GM12878 (cell line): ENCODE results near the gene DICER1. TPM values are rescaled to one million over a fixed set of nuclear protein-coding genes. Genes with fewer than 3 reads are reported as not detected.

Experiments
- ATAC-seq: fragments of 200-7000 bp; cut with Tn5 transposase; 3 replicates; pipeline ENCODE4 v1.9.1; 2020; ENCODE audit warnings: mild to moderate bottlenecking, moderate library complexity
- BruUV-seq: library from RNA; stranded (reverse); fragments of 400-500 nt; replicated peaks from 2 replicates; lab custom pipeline; 2021; lab: Mats Ljungman, UMichigan
- CTCF ChIA-PET: fragments of 300-600 bp; sonication (Branson Sonifier 250); formaldehyde crosslinking; extraction: SDS; loops from one replicate; lab custom pipeline; 2021; ENCODE audit warnings: inconsistent platforms; lab: Yijun Ruan, JAX
- POLR2A ChIA-PET: fragments of 350-600 bp; formaldehyde crosslinking; extraction: SDS; loops from one replicate; lab custom pipeline; 2021; ENCODE audit warnings: inconsistent platforms; lab: Charles Lee
- RAD21 ChIA-PET: fragments of 300-600 bp; sonication (Branson Sonifier 250); formaldehyde crosslinking; loops from one replicate; lab custom pipeline; 2023; ENCODE audit warnings: antibody characterized with exemption; ENCODE audit not compliant: unreplicated experiment; lab: Charles Lee
- SMC1A ChIA-PET: fragments of 300-600 bp; sonication (Branson Sonifier 250); formaldehyde crosslinking; loops from one replicate; lab custom pipeline; 2023; ENCODE audit not compliant: unreplicated experiment, uncharacterized antibody; lab: Charles Lee
- DNase-seq: peaks from one replicate; pipeline ENCODE4 v3.0.0-alpha.2; 2011; ENCODE audit warnings: low read depth, low spot score
- FAIRE-seq: peaks from 3 replicates; lab custom pipeline; 2011; peaks lifted over from hg19 to GRCh38; lab: Jason Lieb, UNC
- H2AFZ ChIP-seq: 2 replicates; pipeline ENCODE4 v1.6.0; 2011; ENCODE audit warnings: low read depth, low read length, control low read depth; ENCODE audit not compliant: control insufficient read depth
- H3K27ac ChIP-seq: 2 replicates; pipeline ENCODE4 v1.5.1; 2011; ENCODE audit warnings: control low read depth; ENCODE audit not compliant: control insufficient read depth, insufficient read depth
- H3K27me3 ChIP-seq, 2 experiments: replicated peaks in 1 of 2; 2 replicates each; pipeline versions ENCODE4 v1.6.0 to v1.6.1; 2011; ENCODE audit warnings: low read length in 1 of 2; ENCODE audit not compliant: control insufficient read depth in 2 of 2, insufficient read depth in 2 of 2
- H3K36me3 ChIP-seq, 2 experiments: 2 replicates each; pipeline ENCODE4 v1.5.1; 2011; ENCODE audit warnings: low read length in 1 of 2; ENCODE audit not compliant: control insufficient read depth in 2 of 2, insufficient read depth in 2 of 2
- H3K4me1 ChIP-seq: 2 replicates; pipeline ENCODE4 v1.6.1; 2011; ENCODE audit warnings: mild to moderate bottlenecking, low read length, moderate library complexity, mixed read lengths; ENCODE audit not compliant: control insufficient read depth, insufficient read depth
- H3K4me2 ChIP-seq: 2 replicates; pipeline ENCODE4 v1.6.0; 2011; ENCODE audit warnings: control low read depth; ENCODE audit not compliant: control insufficient read depth, insufficient read depth
- H3K4me3 ChIP-seq: fragments of 200-600 bp; sonication (generic); 2 replicates; pipeline ENCODE4 v1.5.1; 2016
- H3K79me2 ChIP-seq: 2 replicates; pipeline ENCODE4 v1.6.0; 2011; ENCODE audit warnings: low read length; ENCODE audit not compliant: control insufficient read depth, insufficient read depth
- H3K9ac ChIP-seq: 2 replicates; pipeline ENCODE4 v1.8.0; 2011; ENCODE audit warnings: low read length, control low read depth, mixed read lengths; ENCODE audit not compliant: control insufficient read depth, insufficient read depth
- H3K9me3 ChIP-seq: replicated peaks from 3 replicates; pipeline ENCODE4 v1.5.1; 2011; ENCODE audit warnings: mild to moderate bottlenecking, low read length; ENCODE audit not compliant: control insufficient read depth, insufficient read depth
- H4K20me1 ChIP-seq: 2 replicates; pipeline ENCODE4 v1.6.0; 2011; ENCODE audit not compliant: control insufficient read depth, insufficient read depth
- CHD4 ChIP-seq: fragments of 200-600 bp; sonication (generic); IDR thresholded peaks from 2 replicates; pipeline ENCODE4 v1.6.1; 2016; ENCODE audit warnings: mild to moderate bottlenecking
- EED ChIP-seq: sonication (generic); IDR thresholded peaks from 2 replicates; pipeline ENCODE4 v1.6.1; 2016; ENCODE audit warnings: antibody characterized with exemption, low read depth
- MTA3 ChIP-seq: IDR thresholded peaks from 2 replicates; pipeline ENCODE4 v1.6.1; 2012; ENCODE audit warnings: low read length, inconsistent platforms, borderline replicate concordance
- SMAD5 ChIP-seq: IDR thresholded peaks from 2 replicates; pipeline ENCODE4 v1.6.1; 2016; ENCODE audit warnings: antibody characterized with exemption, low read depth
- WGBS: methylation state at CpG from one replicate; pipeline ENCODE4 v1.1.6; 2016; ENCODE audit warnings: low lambda C conversion rate; ENCODE audit not compliant: insufficient replicate concordance, insufficient coverage; ENCODE audit errors: missing lambda C conversion rate; 5-methylcytosine and 5-hydroxymethylcytosine counted together
- in situ Hi-C: fragments of 300-500 bp; cut with MboI; formaldehyde crosslinking; loops from 9 replicates; pipeline ENCODE4 v1.14.3; 2018; ENCODE audit warnings: mixed read lengths
- intact Hi-C: fragments of 100-400 bp; cut with micrococcal nuclease; formaldehyde crosslinking; loops from one replicate; pipeline ENCODE4 v1.14.2; 2022; ENCODE audit not compliant: unreplicated experiment
- polyA plus RNA-seq, 11 experiments: library from polyadenylated mRNA; depleted of rRNA in 4 of 11; unstranded in 6 of 11; stranded (reverse) in 5 of 11; fragments of >200 nt; fragmentation: Nextera tagmentation in 4 of 11; fragmentation: Illumina TruSeq in 1 of 11; extraction: Ambion mirVana in 4 of 11; extraction: Trizol in 1 of 11; gene quantifications; 1 replicate in 1 of 11; 2 replicates in 10 of 11; pipeline versions ENCODE4 v1.2.1 to v1.2.3, GENCODE V29; 2011 to 2016; ENCODE audit warnings: inconsistent platforms in 2 of 11, missing spikeins in 2 of 11, low read depth in 1 of 11
- total RNA-seq, 4 experiments: library from RNA; depleted of rRNA in 3 of 4; stranded (reverse); fragments of >200 nt in 3 of 4; fragmentation: Illumina TruSeq in 1 of 4; extraction: Trizol in 1 of 4; gene quantifications; 2 replicates each; pipeline versions ENCODE4 v1.2.1 to v1.2.3, GENCODE V29; 2013 to 2021
- TF ChIP-seq, protein P1 (sequence below): fragments of 450-650 bp; IDR thresholded peaks from 2 replicates; pipeline ENCODE4 v1.6.1; 2016; ENCODE audit warnings: mild to moderate bottlenecking, moderate library complexity, borderline replicate concordance
- TF ChIP-seq, protein P2 (sequence below): IDR thresholded peaks from 2 replicates; pipeline ENCODE4 v1.6.1; 2012; ENCODE audit warnings: low read length, inconsistent platforms
- TF ChIP-seq, protein P3 (sequence below): IDR thresholded peaks from 2 replicates; pipeline ENCODE4 v1.6.1; 2012; ENCODE audit warnings: improper control_type of control experiment, low read depth, low read length; ENCODE audit not compliant: insufficient replicate concordance

Gene DICER1
- total and polyA plus RNA-seq, 10 of the 15 experiments (the other 5 are each of a cell fraction or from before 2014, with no cell fraction given) = 6.8 to 70.8 (median 37.1) TPM

DNA sequence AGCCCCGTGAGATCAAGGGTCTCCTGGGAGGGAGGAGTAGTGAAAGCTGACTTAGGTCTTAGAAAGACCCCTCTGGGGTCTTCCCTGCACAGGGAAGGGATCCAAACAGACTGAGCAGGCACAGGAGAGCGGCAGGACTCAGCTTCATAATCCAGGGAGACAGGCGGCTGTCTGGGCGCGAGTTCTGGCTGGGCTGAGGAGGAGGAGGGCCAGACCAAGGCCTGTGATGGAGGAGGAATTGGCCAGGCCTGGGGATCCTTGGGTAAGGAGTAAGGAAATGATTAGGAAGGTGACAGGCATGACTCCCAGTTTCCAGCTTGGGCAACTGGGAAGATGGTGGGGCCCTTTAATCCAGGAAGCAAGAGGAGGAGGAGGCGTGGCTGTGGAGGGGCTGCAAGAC lies 93.1 kb downstream of the DICER1 start (continued):
- TF ChIP-seq, protein P1, sequence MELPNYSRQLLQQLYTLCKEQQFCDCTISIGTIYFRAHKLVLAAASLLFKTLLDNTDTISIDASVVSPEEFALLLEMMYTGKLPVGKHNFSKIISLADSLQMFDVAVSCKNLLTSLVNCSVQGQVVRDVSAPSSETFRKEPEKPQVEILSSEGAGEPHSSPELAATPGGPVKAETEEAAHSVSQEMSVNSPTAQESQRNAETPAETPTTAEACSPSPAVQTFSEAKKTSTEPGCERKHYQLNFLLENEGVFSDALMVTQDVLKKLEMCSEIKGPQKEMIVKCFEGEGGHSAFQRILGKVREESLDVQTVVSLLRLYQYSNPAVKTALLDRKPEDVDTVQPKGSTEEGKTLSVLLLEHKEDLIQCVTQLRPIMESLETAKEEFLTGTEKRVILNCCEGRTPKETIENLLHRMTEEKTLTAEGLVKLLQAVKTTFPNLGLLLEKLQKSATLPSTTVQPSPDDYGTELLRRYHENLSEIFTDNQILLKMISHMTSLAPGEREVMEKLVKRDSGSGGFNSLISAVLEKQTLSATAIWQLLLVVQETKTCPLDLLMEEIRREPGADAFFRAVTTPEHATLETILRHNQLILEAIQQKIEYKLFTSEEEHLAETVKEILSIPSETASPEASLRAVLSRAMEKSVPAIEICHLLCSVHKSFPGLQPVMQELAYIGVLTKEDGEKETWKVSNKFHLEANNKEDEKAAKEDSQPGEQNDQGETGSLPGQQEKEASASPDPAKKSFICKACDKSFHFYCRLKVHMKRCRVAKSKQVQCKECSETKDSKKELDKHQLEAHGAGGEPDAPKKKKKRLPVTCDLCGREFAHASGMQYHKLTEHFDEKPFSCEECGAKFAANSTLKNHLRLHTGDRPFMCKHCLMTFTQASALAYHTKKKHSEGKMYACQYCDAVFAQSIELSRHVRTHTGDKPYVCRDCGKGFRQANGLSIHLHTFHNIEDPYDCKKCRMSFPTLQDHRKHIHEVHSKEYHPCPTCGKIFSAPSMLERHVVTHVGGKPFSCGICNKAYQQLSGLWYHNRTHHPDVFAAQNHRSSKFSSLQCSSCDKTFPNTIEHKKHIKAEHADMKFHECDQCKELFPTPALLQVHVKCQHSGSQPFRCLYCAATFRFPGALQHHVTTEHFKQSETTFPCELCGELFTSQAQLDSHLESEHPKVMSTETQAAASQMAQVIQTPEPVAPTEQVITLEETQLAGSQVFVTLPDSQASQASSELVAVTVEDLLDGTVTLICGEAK = no peak

DNA sequence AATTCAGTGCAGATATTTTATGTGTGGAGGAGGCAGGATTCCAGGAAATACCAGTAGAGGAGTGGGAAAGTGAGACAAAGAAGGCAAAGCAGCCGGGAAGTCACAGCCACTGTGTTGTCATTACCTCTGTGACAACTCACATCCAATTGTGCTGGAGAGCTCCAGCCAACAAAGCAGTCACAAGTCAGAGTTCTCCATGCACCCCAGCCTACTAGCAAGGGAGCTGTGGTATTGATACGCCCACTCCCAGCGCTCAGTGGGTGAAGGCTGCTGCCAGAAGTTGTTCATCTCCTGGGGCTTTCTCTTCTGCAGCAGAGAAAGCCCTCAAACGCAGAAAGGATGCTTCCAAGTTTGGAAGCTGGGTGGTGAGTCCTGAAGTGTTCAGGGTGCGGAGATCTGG lies 93.9 kb downstream of the DICER1 start:
- Histone ChIP-seq H3K36me3 (no peaks in the 10 kb centered on the region), H3K27ac (no peak overlapping the region), H3K4me3 (no peak overlapping the region), H3K9ac (no peak overlapping the region), H3K27me3 (no peaks in the 10 kb centered on the region), H3K9me3 (no peaks in the 10 kb centered on the region), H3K4me1 (no peaks in the 10 kb centered on the region), H2AFZ (no peak overlapping the region), H4K20me1 (no peaks in the 10 kb centered on the region), H3K79me2 (no peaks in the 10 kb centered on the region), H3K4me2 (no peak overlapping the region)
- CTCF ChIA-PET = no interaction called here
- SMC1A ChIA-PET = no interaction called here
- no TSS peak for BruUV-seq
- ATAC-seq (no peak), DNase-seq (no peak), FAIRE-seq (no peak)
- intact Hi-C loops (no loop called here), in situ Hi-C loops (no loop called here)
- no peak for TF ChIP-seq MTA3
- no peak for TF ChIP-seq SMAD5
- TF ChIP-seq EED = no peak
- TF ChIP-seq, protein P2, sequence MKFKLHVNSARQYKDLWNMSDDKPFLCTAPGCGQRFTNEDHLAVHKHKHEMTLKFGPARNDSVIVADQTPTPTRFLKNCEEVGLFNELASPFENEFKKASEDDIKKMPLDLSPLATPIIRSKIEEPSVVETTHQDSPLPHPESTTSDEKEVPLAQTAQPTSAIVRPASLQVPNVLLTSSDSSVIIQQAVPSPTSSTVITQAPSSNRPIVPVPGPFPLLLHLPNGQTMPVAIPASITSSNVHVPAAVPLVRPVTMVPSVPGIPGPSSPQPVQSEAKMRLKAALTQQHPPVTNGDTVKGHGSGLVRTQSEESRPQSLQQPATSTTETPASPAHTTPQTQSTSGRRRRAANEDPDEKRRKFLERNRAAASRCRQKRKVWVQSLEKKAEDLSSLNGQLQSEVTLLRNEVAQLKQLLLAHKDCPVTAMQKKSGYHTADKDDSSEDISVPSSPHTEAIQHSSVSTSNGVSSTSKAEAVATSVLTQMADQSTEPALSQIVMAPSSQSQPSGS = no peak
- TF ChIP-seq, protein P3, sequence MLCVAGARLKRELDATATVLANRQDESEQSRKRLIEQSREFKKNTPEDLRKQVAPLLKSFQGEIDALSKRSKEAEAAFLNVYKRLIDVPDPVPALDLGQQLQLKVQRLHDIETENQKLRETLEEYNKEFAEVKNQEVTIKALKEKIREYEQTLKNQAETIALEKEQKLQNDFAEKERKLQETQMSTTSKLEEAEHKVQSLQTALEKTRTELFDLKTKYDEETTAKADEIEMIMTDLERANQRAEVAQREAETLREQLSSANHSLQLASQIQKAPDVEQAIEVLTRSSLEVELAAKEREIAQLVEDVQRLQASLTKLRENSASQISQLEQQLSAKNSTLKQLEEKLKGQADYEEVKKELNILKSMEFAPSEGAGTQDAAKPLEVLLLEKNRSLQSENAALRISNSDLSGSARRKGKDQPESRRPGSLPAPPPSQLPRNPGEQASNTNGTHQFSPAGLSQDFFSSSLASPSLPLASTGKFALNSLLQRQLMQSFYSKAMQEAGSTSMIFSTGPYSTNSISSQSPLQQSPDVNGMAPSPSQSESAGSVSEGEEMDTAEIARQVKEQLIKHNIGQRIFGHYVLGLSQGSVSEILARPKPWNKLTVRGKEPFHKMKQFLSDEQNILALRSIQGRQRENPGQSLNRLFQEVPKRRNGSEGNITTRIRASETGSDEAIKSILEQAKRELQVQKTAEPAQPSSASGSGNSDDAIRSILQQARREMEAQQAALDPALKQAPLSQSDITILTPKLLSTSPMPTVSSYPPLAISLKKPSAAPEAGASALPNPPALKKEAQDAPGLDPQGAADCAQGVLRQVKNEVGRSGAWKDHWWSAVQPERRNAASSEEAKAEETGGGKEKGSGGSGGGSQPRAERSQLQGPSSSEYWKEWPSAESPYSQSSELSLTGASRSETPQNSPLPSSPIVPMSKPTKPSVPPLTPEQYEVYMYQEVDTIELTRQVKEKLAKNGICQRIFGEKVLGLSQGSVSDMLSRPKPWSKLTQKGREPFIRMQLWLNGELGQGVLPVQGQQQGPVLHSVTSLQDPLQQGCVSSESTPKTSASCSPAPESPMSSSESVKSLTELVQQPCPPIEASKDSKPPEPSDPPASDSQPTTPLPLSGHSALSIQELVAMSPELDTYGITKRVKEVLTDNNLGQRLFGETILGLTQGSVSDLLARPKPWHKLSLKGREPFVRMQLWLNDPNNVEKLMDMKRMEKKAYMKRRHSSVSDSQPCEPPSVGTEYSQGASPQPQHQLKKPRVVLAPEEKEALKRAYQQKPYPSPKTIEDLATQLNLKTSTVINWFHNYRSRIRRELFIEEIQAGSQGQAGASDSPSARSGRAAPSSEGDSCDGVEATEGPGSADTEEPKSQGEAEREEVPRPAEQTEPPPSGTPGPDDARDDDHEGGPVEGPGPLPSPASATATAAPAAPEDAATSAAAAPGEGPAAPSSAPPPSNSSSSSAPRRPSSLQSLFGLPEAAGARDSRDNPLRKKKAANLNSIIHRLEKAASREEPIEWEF = no peak
- TF ChIP-seq CHD4 = no peak
- POLR2A ChIA-PET = no interaction called here
- WGBS = 32% methylated on average over 5 of the region's 5 CpGs
- RAD21 ChIA-PET = no interaction called here
